CD1c-positive myeloid dendritic cell (primary cell): ENCODE measurements around the gene TAF7.
A peak's percentile ranks its signal among the peaks of the same experiment; 100 is the strongest.
"Not testable (repeated sequence)": the region's sequence is repeated elsewhere in the genome, so short reads cannot be mapped to it uniquely, and the experiment has no call there.

ENCODE experiments used
- DNase-seq: peaks from one replicate; pipeline ENCODE4 v3.0.0-alpha.2; 2016; ENCODE audit errors: extremely low spot score

Gene TAF7

GRCh38 chr5:141338538-141339306 is 18.1 kb upstream of the TAF7 start, which contains the start of gene PCDHGA2:
Gene PCDHGA2, plus strand, starts transcription at chr5:141338760.
- peak; percentile 26 for DNase-seq

- DNase-seq, result not testable (repeated sequence)
Measured at GRCh38 chr5:141332571-141332970, 12.0 kb upstream of the TAF7 start.

GRCh38 chr5:141330299-141331080 is 9.9 kb upstream of the TAF7 start, which contains the start of gene PCDHGA1:
Gene PCDHGA1, plus strand, starts transcription at chr5:141330514.
- DNase-seq, result no peak

GRCh38 chr5:141328231-141328630 is 7.6 kb upstream of the TAF7 start:
- no peak for DNase-seq

GRCh38 chr5:141326088-141326854 is 5.7 kb upstream of the TAF7 start:
- peak; percentile 59 for DNase-seq

- DNase-seq, result no peak
Measured at GRCh38 chr5:141322261-141322660, 1.7 kb upstream of the TAF7 start.

- DNase-seq, result no peak
Measured at GRCh38 chr5:141319699-141320098, 885 bp downstream of the TAF7 start.

- DNase-seq, result no peak
Measured at GRCh38 chr5:141319202-141319601, 1.4 kb downstream of the TAF7 start.

- DNase-seq, result not testable (repeated sequence)
Measured at GRCh38 chr5:141316963-141317362, 3.6 kb downstream of the TAF7 start.

- DNase-seq, result no peak
Measured at GRCh38 chr5:141313711-141314110, 6.9 kb downstream of the TAF7 start.

- DNase-seq, result no peak
Measured at GRCh38 chr5:141306630-141307029, 14.0 kb downstream of the TAF7 start.

- DNase-seq, result no peak
Measured at GRCh38 chr5:141303756-141304155, 16.8 kb downstream of the TAF7 start, which contains the start of gene SLC25A2. Gene SLC25A2, minus strand, starts transcription at chr5:141304049. Its CDS starts 184 bp downstream, at chr5:141303865.

- no peak for DNase-seq
Measured at GRCh38 chr5:141298376-141298775, 22.2 kb downstream of the TAF7 start.

GRCh38 chr5:141272906-141273305 is 47.7 kb downstream of the TAF7 start:
- DNase-seq, result no peak

GRCh38 chr5:141269195-141269594 is 51.4 kb downstream of the TAF7 start:
- DNase-seq, result no peak
